B cell (primary cell): Measurements from ENCODE around the gene MMP2.

Source experiments
- CTCF ChIP-seq: fragments of 200-600 bp; IDR thresholded peaks from one replicate; pipeline ENCODE4 v1.8.0; 2022; ENCODE audit warnings: antibody characterized with exemption, mild to moderate bottlenecking
- EZH2 ChIP-seq: IDR thresholded peaks from 2 replicates; pipeline ENCODE4 v1.6.1; 2012; ENCODE audit warnings: borderline replicate concordance, low read depth, mild to moderate bottlenecking, moderate library complexity, low read length; ENCODE audit not compliant: insufficient read depth, poor library complexity, severe bottlenecking

GRCh38 chr16:55467898-55468297 lies 11.1 kb upstream of the MMP2 start:
- TF ChIP-seq CTCF (no peak), EZH2 (no peak)
